WTC11 (cell line): ENCODE measurements around the gene CAMKK2.

Experiments used
- AR ChIP-seq: fragments of 250-450 bp; sonication (Bioruptor Pico); IDR thresholded peaks from 2 replicates; pipeline ENCODE4 v1.9.0; 2021; ENCODE audit warnings: mild to moderate bottlenecking
- CTCF ChIP-seq: fragments of 200-600 bp; IDR thresholded peaks from 2 replicates; pipeline ENCODE4 v1.8.0; 2022; ENCODE audit warnings: antibody characterized with exemption
- E2F1 ChIP-seq: sonication (generic); formaldehyde crosslinking; IDR thresholded peaks from 2 replicates; pipeline ENCODE4 v1.8.0; 2022; ENCODE audit warnings: mild to moderate bottlenecking, missing genetic modification reagents
- FOXP1 ChIP-seq: sonication (generic); formaldehyde crosslinking; IDR thresholded peaks from 2 replicates; pipeline ENCODE4 v1.8.0; 2022; ENCODE audit warnings: missing genetic modification reagents, mild to moderate bottlenecking, moderate library complexity, borderline replicate concordance
- FOXP4 ChIP-seq: sonication (generic); formaldehyde crosslinking; IDR thresholded peaks from 2 replicates; pipeline ENCODE4 v1.8.0; 2022; ENCODE audit warnings: mild to moderate bottlenecking, missing genetic modification reagents
- MYBL2 ChIP-seq: sonication (generic); formaldehyde crosslinking; IDR thresholded peaks from 2 replicates; pipeline ENCODE4 v1.8.1; 2023; ENCODE audit warnings: mild to moderate bottlenecking, moderate library complexity, missing genetic modification reagents
- NR2C2 ChIP-seq: sonication (generic); formaldehyde crosslinking; IDR thresholded peaks from 2 replicates; pipeline ENCODE4 v1.8.0; 2022; ENCODE audit warnings: mild to moderate bottlenecking, missing genetic modification reagents

GRCh38 chr12:121240484-121241101, 55.9 kb downstream of the CAMKK2 start:
- TF ChIP-seq AR (no peak), E2F1 (CRISPR knock-in tag) (no peak), CTCF (no peak), MYBL2 (CRISPR knock-in tag) (no peak), NR2C2 (CRISPR knock-in tag) (no peak), FOXP1 (CRISPR knock-in tag) (no peak), FOXP4 (CRISPR knock-in tag) (no peak)
